GM13976 (cell line): ENCODE measurements around the gene UNC5B.

ENCODE experiments used
- DNase-seq: peaks from one replicate; pipeline ENCODE4 v3.0.0; 2012; ENCODE audit warnings: low spot score
- CTCF ChIP-seq: IDR thresholded peaks from 2 replicates; pipeline ENCODE4 v1.5.1; 2012; ENCODE audit warnings: borderline replicate concordance, mild to moderate bottlenecking; ENCODE audit not compliant: insufficient read depth; ENCODE audit errors: extremely low read depth, missing control alignments, control extremely low read depth
- in situ Hi-C: fragments of 300-500 bp; cut with MboI; formaldehyde crosslinking; loops from one replicate; pipeline ENCODE4 v1.12.0; 2022; ENCODE audit warnings: low sequenced_read_pairs, mixed read lengths, inconsistent platforms; ENCODE audit not compliant: unreplicated experiment

Gene UNC5B

GRCh38 chr10:71281646-71282322 lies 69.4 kb downstream of the UNC5B start:
- DNase-seq: no peak
- in situ Hi-C loops: no loop called here
- TF ChIP-seq CTCF: no peak

DNA sequence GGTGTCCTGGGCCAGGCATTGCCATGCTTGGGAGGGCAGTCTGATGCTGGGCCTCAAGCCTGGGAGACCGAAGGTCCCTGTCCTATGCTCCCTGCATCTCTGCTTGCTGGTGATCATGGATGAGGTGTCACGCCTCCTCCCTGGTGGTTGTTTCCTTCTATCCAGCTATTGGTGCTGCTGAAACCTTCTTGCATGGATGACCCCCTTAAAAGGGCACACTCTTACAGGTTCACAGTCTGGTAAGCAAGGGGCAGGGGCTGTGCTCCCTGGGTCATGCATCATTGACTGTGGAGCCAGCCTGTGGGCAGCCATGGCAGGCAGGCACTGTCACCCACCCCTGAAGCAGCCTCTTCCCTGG lies 69.9 kb downstream of the UNC5B start:
- in situ Hi-C loops: no loop called here
- no peak for TF ChIP-seq CTCF

DNA sequence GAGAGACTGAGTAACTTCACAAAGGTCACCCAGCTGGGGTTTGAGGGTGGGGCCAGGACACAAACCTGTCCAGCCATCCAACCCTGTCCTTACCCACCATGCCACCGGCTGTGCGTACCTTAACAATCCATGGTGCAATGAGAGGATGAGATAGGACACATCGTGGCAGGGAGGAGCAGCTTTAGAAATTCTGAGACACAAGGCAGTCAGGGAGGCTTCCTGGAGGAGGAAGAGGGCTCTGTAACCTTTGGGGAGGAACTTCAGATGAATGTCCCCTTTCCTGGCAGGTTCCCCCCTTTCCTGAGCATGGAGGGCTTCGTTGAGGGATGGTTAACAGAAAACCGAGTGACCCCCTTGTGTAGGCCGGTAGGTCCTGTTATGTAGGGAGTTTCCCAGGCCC lies 71.0 kb downstream of the UNC5B start:
- no peak for DNase-seq
- TF ChIP-seq CTCF: no peak
- in situ Hi-C loops: no loop called here

More for the DNA sequence above, 69.9 kb downstream of the UNC5B start:
- DNase-seq: no peak

DNA sequence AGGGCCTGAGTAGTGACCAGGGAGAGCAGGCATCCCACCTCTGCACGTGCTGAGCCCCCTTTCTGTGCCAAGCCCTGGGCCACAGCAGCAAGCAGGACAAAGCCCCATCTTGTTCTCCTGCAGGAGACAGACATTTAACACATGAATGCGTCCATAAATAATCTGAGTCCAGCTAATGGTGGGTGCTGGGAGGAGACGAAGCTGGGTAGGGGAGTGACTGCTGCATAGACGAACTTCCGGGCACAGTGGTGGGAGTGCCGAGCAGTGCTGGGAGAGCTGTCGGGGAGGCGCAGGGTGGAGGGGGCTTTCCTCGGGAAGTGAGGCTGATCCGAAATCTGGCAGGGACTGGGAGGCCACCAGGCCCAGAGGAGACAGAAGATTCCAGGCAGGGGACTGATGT lies 71.5 kb downstream of the UNC5B start:
- TF ChIP-seq CTCF: no peak
- in situ Hi-C loops: no loop called here
- no peak for DNase-seq

DNA sequence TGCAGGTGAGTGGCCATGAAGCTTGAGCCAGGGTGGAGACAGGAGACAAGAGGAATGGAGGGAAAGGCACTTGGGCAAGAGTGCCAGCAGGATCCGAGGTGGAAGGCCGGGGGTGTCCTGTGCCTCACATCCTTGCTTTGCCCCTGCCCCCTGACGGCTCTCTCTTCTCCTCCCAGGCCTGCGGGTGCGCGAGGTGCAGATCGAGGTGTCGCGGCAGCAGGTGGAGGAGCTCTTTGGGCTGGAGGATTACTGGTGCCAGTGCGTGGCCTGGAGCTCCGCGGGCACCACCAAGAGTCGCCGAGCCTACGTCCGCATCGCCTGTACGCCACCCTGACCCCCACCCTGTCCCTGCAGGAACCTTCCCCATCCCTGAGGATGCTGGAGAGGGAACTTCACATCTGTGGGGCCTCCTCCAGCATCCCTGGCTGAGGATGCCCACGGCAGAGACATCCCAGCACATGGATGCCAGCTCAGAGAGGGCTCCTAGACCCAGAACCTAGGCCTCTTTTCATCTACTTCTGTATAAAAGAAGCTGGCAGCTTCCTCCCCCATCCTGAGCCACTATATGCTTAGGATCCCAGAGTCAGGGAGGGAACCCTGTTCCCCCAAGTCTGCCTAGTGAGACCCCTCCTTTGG lies 72.3 kb downstream of the UNC5B start:
- no peak for DNase-seq
- in situ Hi-C loops: no loop called here
- no peak for TF ChIP-seq CTCF

- peak; percentile 84 for DNase-seq
- TF ChIP-seq CTCF: peak; percentile 52
- in situ Hi-C loops: no loop called here
Observed at GRCh38 chr10:71285180-71285545, 72.8 kb downstream of the UNC5B start.
